ENCODE data around the gene TRIO.

Gene TRIO

DNA sequence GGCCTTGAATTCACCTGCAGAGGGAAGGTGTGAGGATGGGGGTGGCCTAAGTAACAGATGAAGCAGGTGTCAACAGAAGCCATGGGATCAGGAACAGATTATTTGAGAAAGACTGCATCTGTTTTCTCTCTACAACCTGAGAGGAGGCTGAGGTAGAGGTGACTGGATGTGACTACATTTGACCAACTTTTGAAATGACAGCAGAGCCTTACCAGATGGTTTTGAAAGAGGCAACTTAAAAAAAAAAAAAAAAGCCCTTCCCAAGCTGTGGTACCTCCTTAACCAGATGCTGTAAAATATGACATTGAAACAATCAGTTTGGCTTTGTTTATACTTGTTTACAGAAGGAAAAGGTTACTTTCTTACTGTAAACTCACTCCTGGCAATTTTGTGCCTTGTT, 108.6 kb downstream of the TRIO start:
- Histone ChIP-seq H3K27me3 (ENCODE audit: low read length) (no peaks in the 10 kb centered on the region), H3K9me3 (ENCODE audit: insufficient read depth, low read length) (0 out of 2 replicates have a peak, but pooled peaks cover 4% of the 10 kb centered on the region), H3K4me3 (ENCODE audit: insufficient read depth, low read length, poor library complexity, severe bottlenecking) (no peak overlapping the region), H4K20me1 (ENCODE audit: low read depth, low read length) (peaks cover 14% of the 10 kb centered on the region), H2AFZ (ENCODE audit: low read depth, low read length, severe bottlenecking) (no peak overlapping the region), H3K79me2 (ENCODE audit: insufficient read depth, low read length) (peaks cover 4% of the 10 kb centered on the region; the same call in 1 of the 2 replicates), H3K36me3 (ENCODE audit: low read length) (no peaks in the 10 kb centered on the region), H3K9ac (ENCODE audit: low read length) (no peak overlapping the region), H3K9me2 (replicated peaks; ENCODE audit: insufficient read depth, low read length) (no peaks in the 10 kb centered on the region), H3K4me2 (ENCODE audit: low read depth, low read length, poor library complexity, severe bottlenecking) (no peak overlapping the region), H3K27ac (ENCODE audit: low read depth, low read length) (no peak overlapping the region), H3F3A (ENCODE audit: insufficient read depth) (no peaks in the 10 kb centered on the region)
- TF ChIP-seq, protein P1, sequence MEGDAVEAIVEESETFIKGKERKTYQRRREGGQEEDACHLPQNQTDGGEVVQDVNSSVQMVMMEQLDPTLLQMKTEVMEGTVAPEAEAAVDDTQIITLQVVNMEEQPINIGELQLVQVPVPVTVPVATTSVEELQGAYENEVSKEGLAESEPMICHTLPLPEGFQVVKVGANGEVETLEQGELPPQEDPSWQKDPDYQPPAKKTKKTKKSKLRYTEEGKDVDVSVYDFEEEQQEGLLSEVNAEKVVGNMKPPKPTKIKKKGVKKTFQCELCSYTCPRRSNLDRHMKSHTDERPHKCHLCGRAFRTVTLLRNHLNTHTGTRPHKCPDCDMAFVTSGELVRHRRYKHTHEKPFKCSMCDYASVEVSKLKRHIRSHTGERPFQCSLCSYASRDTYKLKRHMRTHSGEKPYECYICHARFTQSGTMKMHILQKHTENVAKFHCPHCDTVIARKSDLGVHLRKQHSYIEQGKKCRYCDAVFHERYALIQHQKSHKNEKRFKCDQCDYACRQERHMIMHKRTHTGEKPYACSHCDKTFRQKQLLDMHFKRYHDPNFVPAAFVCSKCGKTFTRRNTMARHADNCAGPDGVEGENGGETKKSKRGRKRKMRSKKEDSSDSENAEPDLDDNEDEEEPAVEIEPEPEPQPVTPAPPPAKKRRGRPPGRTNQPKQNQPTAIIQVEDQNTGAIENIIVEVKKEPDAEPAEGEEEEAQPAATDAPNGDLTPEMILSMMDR (IDR thresholded peaks at IDR 0.05; ENCODE audit: insufficient read depth, low read length, poor library complexity, severe bottlenecking), result no peak
- TF ChIP-seq EZH2phosphoT487 (conservative IDR thresholded peaks at IDR 0.05; ENCODE audit: low read length), result no peak

DNA sequence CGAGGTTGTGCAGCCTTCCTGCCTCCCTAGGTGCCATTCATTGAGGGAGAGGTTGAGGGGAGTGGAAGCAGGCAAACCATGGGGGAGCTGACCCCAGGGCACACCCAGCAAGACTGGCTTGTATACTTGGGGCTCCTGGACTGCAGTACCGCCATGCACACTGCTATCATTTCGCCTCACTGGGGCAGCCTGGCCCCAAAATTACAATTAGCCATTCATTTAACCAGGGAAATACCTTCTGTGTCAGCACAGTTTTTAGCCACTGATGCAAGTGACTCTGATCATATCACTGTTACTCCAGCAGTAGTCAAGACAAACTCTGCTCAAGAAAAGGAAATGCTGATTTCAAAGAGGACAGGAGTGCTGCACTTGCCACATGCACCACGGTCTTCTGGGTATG, 109.7 kb downstream of the TRIO start:
- Histone ChIP-seq H2AFZ (ENCODE audit: low read depth, low read length, severe bottlenecking) (no peak overlapping the region), H3F3A (ENCODE audit: insufficient read depth) (no peaks in the 10 kb centered on the region), H3K4me3 (ENCODE audit: insufficient read depth, low read length, poor library complexity, severe bottlenecking) (no peak overlapping the region), H3K79me2 (ENCODE audit: insufficient read depth, low read length) (peaks cover 4% of the 10 kb centered on the region; the same call in 1 of the 2 replicates), H3K9me3 (ENCODE audit: insufficient read depth, low read length) (0 out of 2 replicates have a peak, but pooled peaks cover 4% of the 10 kb centered on the region), H3K36me3 (ENCODE audit: low read length) (no peaks in the 10 kb centered on the region), H3K9me2 (replicated peaks; ENCODE audit: insufficient read depth, low read length) (no peaks in the 10 kb centered on the region), H3K27me3 (ENCODE audit: low read length) (no peaks in the 10 kb centered on the region), H3K27ac (ENCODE audit: low read depth, low read length) (no peak overlapping the region), H4K20me1 (ENCODE audit: low read depth, low read length) (peaks cover 7% of the 10 kb centered on the region; the same call in 1 of the 2 replicates), H3K9ac (ENCODE audit: low read length) (no peak overlapping the region), H3K4me2 (ENCODE audit: low read depth, low read length, poor library complexity, severe bottlenecking) (no peak overlapping the region)
- TF ChIP-seq, protein P1 (IDR thresholded peaks at IDR 0.05; ENCODE audit: insufficient read depth, low read length, poor library complexity, severe bottlenecking), result no peak
- no peak for TF ChIP-seq EZH2phosphoT487 (conservative IDR thresholded peaks at IDR 0.05; ENCODE audit: low read length)

DNA sequence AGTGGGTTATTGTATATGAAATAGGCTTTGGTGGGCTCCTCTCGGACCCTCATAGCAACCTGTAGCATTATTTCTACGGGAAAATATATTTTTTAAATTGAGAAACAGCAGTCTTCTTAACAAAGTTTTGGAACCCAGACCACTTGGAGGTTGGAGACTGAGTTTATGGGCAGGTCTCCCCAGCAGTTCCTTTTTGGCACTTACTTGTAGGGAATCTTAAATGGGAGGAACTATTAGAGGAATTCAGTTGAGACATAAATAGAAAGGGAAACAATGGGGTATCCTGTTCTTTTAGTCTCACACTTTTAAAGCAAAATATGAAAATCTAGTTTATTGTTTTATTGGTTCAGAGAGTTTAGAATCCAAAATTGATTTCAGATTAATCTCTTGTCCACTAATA, 111.5 kb downstream of the TRIO start:
- Histone ChIP-seq H3K4me3 (ENCODE audit: insufficient read depth, low read length, poor library complexity, severe bottlenecking) (no peak overlapping the region), H3K36me3 (ENCODE audit: low read length) (no peaks in the 10 kb centered on the region), H3K79me2 (ENCODE audit: insufficient read depth, low read length) (no peaks in the 10 kb centered on the region), H3K9me2 (replicated peaks; ENCODE audit: insufficient read depth, low read length) (no peaks in the 10 kb centered on the region), H4K20me1 (ENCODE audit: low read depth, low read length) (peaks cover 7% of the 10 kb centered on the region; the same call in 1 of the 2 replicates), H3K4me2 (ENCODE audit: low read depth, low read length, poor library complexity, severe bottlenecking) (no peak overlapping the region), H3K9me3 (ENCODE audit: insufficient read depth, low read length) (0 out of 2 replicates have a peak, but pooled peaks cover 4% of the 10 kb centered on the region), H3K27me3 (ENCODE audit: low read length) (no peaks in the 10 kb centered on the region), H2AFZ (ENCODE audit: low read depth, low read length, severe bottlenecking) (no peak overlapping the region), H3K27ac (ENCODE audit: low read depth, low read length) (no peak overlapping the region), H3K9ac (ENCODE audit: low read length) (no peak overlapping the region), H3F3A (ENCODE audit: insufficient read depth) (no peaks in the 10 kb centered on the region)
- TF ChIP-seq, protein P1 (IDR thresholded peaks at IDR 0.05; ENCODE audit: insufficient read depth, low read length, poor library complexity, severe bottlenecking), result no peak
- TF ChIP-seq EZH2phosphoT487 (conservative IDR thresholded peaks at IDR 0.05; ENCODE audit: low read length), result no peak
